Uterus (tissue), 4 donors: ENCODE data around the gene DMAP1. TPM values are rescaled to one million over a fixed set of nuclear protein-coding genes. Genes with fewer than 3 reads are reported as not detected.

Experiments
- DNase-seq, 2 donors: peaks; one replicate each; pipeline ENCODE4 v3.0.0-alpha.2; 2019 to 2020
- H3K27ac ChIP-seq, 2 donors: fragments of 200-600 bp; sonication (generic); 1 replicate in 1 of 2; 2 replicates in 1 of 2; pipeline ENCODE4 v1.5.1; 2016 to 2018
- H3K27me3 ChIP-seq, 2 donors: fragments of 200-600 bp; sonication (generic); one replicate each; pipeline ENCODE4 v1.5.1; 2018 to 2019; ENCODE audit warnings: control low read depth in 1 of 2
- H3K36me3 ChIP-seq, 2 donors: fragments of 200-600 bp; sonication (generic); one replicate each; pipeline ENCODE4 v1.5.1; 2019; ENCODE audit warnings: control low read depth in 1 of 2
- H3K4me1 ChIP-seq, 2 donors: fragments of 200-600 bp; sonication (generic); one replicate each; pipeline ENCODE4 v1.5.1; 2018 to 2019; ENCODE audit warnings: control low read depth in 1 of 2
- H3K4me3 ChIP-seq, 2 donors: fragments of 200-600 bp; sonication (generic); 1 replicate in 1 of 2; 2 replicates in 1 of 2; pipeline ENCODE4 v1.5.1; 2018 to 2019; ENCODE audit warnings: mild to moderate bottlenecking in 1 of 2
- H3K9me3 ChIP-seq, 2 donors: fragments of 200-600 bp; sonication (generic); one replicate each; pipeline ENCODE4 v1.5.1; 2019; ENCODE audit warnings: control low read depth in 1 of 2
- POLR2A ChIP-seq, 2 donors: fragments of 450-650 bp; IDR thresholded peaks; one replicate each; pipeline ENCODE4 v1.6.1; 2016; ENCODE audit warnings: antibody characterized with exemption in 2 of 2, mild to moderate bottlenecking in 1 of 2, moderate library complexity in 1 of 2
- intact Hi-C: fragments of 100-400 bp; cut with DNase I; formaldehyde crosslinking; loops from one replicate; pipeline ENCODE4 v1.15.1; 2023; ENCODE audit warnings: low total_unique reads
- total RNA-seq, 4 donors: library from RNA; depleted of rRNA in 3 of 4; stranded (reverse); fragments of >200 nt in 3 of 4; gene quantifications; one replicate each; pipeline versions ENCODE4 v1.1.0 to v1.2.4, GENCODE V29; 2014 to 2023
- TF ChIP-seq, protein P1 (sequence below), 4 experiments: fragments of 200-600 bp in 2 of 4; fragments of 450-650 bp in 2 of 4; sonication (generic) in 2 of 4; IDR thresholded peaks; one replicate each; pipeline ENCODE4 v1.5.1; 2016 to 2019; ENCODE audit warnings: antibody characterized with exemption in 4 of 4, mild to moderate bottlenecking in 2 of 4, moderate library complexity in 1 of 4
- donor health status: DM: yes; HTN: yes; CAD: no.

DMAP1 gene
- total RNA-seq, 4 donors from 2014 or later: 11.0 to 46.0 (median 25.3) TPM

DNA sequence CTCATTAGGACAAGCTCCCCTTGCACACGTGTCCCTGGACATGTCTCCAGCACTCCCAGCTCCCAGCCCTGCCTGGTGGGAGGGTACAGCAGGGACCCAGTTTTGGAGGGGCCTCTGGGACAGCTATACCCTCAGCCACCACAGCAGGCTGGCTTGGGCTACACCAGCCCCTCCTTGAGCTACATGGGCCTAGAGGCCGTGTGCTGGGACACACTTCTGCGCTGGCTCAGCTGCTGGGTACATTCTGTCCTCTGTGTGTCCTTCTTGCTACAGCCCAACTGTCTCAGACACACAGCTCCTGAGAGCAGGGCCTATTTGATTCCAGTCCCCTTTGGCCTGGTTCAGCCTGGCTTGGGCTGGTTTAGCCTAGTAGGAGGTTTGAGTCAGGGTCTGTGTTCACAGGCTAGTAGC is 26.7 kb downstream of the DMAP1 start:
- Histone ChIP-seq H3K4me1 (peaks cover 7 to 20% of the 10 kb centered on the region in 2 donors), H3K4me3 (no peak overlapping the region), H3K9me3 (no peaks in the 10 kb centered on the region), H3K27me3 (no peaks in the 10 kb centered on the region), H3K27ac (peak overlapping the region; percentile 81), H3K36me3 (no peaks in the 10 kb centered on the region)
- peak; percentile 61 to 62 for DNase-seq
- intact Hi-C loops: no loop called here
- no peak for TF ChIP-seq POLR2A (IDR thresholded peaks at IDR 0.05)

DNA sequence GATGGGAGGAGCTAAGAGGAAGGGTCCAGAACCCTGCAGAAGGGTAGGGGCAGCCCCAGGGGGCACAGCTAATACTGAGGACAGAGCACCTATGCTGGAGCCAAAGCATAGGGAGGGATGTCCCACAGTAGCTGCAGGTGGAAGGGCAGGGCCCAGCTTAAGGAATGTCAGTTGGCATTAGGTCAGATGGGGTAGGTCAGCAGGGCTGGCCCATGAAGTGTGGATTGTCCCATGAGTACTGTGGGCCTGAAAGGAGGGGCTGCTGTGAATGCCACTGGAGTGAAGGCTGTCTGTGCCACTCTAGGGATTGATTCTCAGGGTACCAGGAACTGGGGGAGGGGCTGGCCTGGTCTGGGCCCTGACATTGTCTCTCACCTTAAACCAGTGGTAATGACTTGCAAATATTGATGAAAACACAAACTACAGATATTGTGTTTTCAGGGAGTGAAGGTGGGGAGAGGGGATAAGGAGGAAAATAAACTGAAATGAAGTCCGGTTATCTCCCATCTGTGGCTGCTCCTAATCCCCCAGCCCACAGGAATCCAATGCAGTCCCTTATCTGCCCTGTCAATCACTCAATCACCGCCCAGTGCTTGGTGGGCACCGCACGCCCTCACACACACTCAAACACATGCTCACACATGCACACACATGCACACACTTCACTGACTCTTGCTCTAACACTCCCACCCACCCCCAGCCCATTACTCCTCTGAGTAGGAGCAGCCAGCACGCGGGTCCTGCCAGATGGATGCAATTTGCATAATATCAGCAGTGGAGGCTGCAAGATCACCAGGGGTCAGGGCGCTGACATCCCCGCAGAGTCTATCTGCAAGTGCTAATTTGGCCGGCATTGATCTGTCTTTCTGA is 27.8 kb downstream of the DMAP1 start:
- no peak for DNase-seq
- intact Hi-C loops: no loop called here
- peak overlapping the region; percentile 81 for H3K27ac ChIP-seq
- H3K27me3 ChIP-seq: no peaks in the 10 kb centered on the region
- H3K36me3 ChIP-seq: no peaks in the 10 kb centered on the region
- no peaks in the 10 kb centered on the region for H3K9me3 ChIP-seq
- H3K4me1 ChIP-seq: peaks cover 7 to 20% of the 10 kb centered on the region in 2 donors
- no peak for TF ChIP-seq POLR2A (IDR thresholded peaks at IDR 0.05)
- TF ChIP-seq, protein P1, sequence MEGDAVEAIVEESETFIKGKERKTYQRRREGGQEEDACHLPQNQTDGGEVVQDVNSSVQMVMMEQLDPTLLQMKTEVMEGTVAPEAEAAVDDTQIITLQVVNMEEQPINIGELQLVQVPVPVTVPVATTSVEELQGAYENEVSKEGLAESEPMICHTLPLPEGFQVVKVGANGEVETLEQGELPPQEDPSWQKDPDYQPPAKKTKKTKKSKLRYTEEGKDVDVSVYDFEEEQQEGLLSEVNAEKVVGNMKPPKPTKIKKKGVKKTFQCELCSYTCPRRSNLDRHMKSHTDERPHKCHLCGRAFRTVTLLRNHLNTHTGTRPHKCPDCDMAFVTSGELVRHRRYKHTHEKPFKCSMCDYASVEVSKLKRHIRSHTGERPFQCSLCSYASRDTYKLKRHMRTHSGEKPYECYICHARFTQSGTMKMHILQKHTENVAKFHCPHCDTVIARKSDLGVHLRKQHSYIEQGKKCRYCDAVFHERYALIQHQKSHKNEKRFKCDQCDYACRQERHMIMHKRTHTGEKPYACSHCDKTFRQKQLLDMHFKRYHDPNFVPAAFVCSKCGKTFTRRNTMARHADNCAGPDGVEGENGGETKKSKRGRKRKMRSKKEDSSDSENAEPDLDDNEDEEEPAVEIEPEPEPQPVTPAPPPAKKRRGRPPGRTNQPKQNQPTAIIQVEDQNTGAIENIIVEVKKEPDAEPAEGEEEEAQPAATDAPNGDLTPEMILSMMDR (IDR thresholded peaks at IDR 0.05): no peak
- H3K4me3 ChIP-seq: no peak overlapping the region

DNA sequence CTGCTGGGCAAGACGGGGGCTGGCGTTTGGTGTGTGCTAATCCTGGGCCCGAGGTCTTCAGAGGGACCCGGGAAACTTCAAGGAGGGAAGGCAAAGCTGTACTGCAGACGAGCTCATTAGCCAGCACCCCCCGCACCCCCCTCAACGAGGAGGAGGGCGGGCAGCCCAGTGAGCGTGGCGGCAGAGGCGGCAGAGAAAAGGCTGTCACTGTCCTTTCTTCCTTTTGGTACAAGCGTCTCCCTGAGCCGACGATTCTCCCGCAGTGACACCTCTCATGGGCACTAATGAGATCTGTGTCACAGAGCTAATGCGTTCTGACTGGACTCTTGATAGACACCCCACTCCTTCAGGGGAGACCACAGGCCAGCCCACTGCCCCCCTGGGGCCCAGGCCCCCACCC is 29.5 kb downstream of the DMAP1 start:
- Histone ChIP-seq H3K27ac (no peak overlapping the region), H3K27me3 (no peaks in the 10 kb centered on the region), H3K4me1 (peaks cover under 1 to 15% of the 10 kb centered on the region in 2 donors), H3K36me3 (no peaks in the 10 kb centered on the region), H3K9me3 (no peaks in the 10 kb centered on the region), H3K4me3 (no peak overlapping the region)
- intact Hi-C loops: no loop called here
- no peak for DNase-seq
- TF ChIP-seq POLR2A (IDR thresholded peaks at IDR 0.05): no peak
- TF ChIP-seq, protein P1 (IDR thresholded peaks at IDR 0.05): no peak

DNA sequence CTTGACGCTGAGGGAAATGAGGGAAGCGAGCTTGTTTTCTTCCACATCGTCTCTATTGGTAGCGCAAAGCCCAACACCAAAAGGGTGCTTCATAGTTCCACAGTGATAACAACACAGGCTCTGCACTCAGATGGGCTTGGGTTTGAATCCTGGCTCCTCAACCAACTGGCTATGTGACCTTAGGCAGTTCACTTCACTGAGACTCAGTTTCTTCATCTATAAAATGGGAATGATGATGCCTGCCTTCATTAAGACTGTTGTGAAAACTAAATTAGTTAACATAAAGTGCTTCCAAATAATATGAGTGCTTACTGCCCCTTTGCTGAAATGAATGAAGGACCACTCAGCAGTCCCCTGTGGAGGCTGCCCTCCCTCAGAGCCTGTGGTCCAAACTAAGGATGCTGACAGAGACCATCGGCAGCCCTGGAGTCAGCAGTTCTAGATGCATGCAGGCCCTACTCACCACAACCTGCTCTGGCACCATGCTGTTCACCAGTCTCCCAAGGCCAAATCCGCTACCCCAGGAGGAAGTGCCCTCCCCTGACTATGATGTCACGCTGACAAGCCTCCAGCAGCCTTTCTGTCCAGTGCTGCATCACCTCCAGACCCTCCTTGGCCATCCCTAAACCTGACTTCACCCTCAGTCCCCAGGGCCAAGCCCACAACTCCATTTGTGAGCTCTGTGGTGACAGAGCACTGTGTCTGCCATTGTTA is 30.7 kb downstream of the DMAP1 start:
- intact Hi-C loops: no loop called here
- no peak for DNase-seq
- no peaks in the 10 kb centered on the region for H3K27me3 ChIP-seq
- no peak overlapping the region for H3K4me3 ChIP-seq
- H3K36me3 ChIP-seq: no peaks in the 10 kb centered on the region
- no peak overlapping the region for H3K27ac ChIP-seq
- no peaks in the 10 kb centered on the region for H3K9me3 ChIP-seq
- TF ChIP-seq, protein P1 (IDR thresholded peaks at IDR 0.05): no peak
- TF ChIP-seq POLR2A (IDR thresholded peaks at IDR 0.05): no peak
- peaks cover 0 to 10% of the 10 kb centered on the region in 2 donors for H3K4me1 ChIP-seq

DNA sequence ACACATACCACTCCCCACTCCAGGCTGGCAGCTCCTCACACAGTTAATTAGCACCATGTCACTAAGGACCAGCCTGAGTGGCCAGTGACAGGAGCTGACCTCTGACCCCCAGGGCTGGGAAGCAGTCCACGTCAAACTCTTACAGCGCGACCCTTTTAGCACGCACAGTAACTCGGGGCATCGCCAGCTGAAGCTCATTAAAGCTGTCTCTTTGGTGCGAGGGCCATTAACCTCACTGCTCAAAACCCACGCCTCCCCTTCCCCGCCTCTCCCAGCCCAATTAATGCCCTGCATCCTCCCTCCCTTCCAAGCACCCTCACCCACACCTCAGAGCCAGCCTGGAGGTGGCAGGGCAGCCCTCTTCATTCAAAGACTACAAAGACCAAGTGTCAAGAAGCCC is 31.7 kb downstream of the DMAP1 start:
- Histone ChIP-seq H3K4me3 (no peak overlapping the region), H3K4me1 (peaks cover 0 to 1% of the 10 kb centered on the region in 2 donors), H3K9me3 (no peaks in the 10 kb centered on the region), H3K36me3 (no peaks in the 10 kb centered on the region), H3K27ac (no peak overlapping the region), H3K27me3 (no peaks in the 10 kb centered on the region)
- TF ChIP-seq, protein P1 (IDR thresholded peaks at IDR 0.05): no peak
- no peak for TF ChIP-seq POLR2A (IDR thresholded peaks at IDR 0.05)
- intact Hi-C loops: no loop called here
- DNase-seq: no peak
